ENCODE data around the gene ZNF511.

DNA sequence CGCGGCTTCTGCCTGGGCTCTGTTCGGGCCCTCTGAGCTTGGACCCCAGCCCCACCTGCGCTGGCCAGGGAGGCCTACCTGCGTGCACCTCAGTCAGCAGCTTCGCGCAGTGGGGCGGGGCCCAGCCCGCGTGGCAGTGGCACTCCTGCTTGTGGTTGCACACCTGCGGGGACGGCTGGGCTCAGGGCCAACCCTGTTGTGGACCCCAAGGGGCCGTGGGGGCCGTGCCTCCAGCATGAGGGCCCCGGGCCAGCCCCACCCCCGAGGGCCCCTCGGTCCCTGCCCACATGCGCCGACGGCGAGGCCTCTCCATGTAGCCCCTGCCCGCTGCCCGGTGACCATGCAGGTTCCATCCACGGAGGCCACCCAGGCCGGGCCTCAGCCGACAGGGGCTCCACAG, 39.3 kb upstream of the ZNF511 start:
- TF ChIP-seq, protein P1, sequence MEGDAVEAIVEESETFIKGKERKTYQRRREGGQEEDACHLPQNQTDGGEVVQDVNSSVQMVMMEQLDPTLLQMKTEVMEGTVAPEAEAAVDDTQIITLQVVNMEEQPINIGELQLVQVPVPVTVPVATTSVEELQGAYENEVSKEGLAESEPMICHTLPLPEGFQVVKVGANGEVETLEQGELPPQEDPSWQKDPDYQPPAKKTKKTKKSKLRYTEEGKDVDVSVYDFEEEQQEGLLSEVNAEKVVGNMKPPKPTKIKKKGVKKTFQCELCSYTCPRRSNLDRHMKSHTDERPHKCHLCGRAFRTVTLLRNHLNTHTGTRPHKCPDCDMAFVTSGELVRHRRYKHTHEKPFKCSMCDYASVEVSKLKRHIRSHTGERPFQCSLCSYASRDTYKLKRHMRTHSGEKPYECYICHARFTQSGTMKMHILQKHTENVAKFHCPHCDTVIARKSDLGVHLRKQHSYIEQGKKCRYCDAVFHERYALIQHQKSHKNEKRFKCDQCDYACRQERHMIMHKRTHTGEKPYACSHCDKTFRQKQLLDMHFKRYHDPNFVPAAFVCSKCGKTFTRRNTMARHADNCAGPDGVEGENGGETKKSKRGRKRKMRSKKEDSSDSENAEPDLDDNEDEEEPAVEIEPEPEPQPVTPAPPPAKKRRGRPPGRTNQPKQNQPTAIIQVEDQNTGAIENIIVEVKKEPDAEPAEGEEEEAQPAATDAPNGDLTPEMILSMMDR (conservative IDR thresholded peaks at IDR 0.05; ENCODE audit: low read depth, low read length) = no peak
- no peak for TF ChIP-seq CHD1 (IDR thresholded peaks at IDR 0.05; ENCODE audit: low read depth, low read length)
- no peak for TF ChIP-seq SMC3 (IDR thresholded peaks at IDR 0.05; ENCODE audit: low read depth, low read length)
- TF ChIP-seq POLR2A (IDR thresholded peaks at IDR 0.05; ENCODE audit: low read depth, low read length) = no peak
